HCT116 (cell line): ENCODE measurements around the gene TMPRSS11A.

ENCODE experiments used
- EZH2 ChIP-seq: fragments of 200-600 bp; sonication (generic); IDR thresholded peaks from 2 replicates; pipeline ENCODE4 v1.6.1; 2017; ENCODE audit warnings: antibody characterized with exemption, mixed run types
- POLR2AphosphoS5 ChIP-seq: IDR thresholded peaks from 2 replicates; pipeline ENCODE4 v1.6.1; 2011; ENCODE audit warnings: mild to moderate bottlenecking, low read depth, low read length, moderate library complexity
- TF ChIP-seq, protein P1 (sequence below), 3 experiments: fragments of 200-600 bp in 1 of 3; sonication (generic) in 1 of 3; IDR thresholded peaks in 2 of 3; conservative IDR thresholded peaks in 1 of 3; 2 replicates each; pipeline ENCODE4 v1.5.1; 2012 to 2017; ENCODE audit warnings: low read depth in 2 of 3, low read length in 2 of 3, antibody characterized with exemption in 1 of 3, borderline replicate concordance in 1 of 3, control low read depth in 1 of 3, mild to moderate bottlenecking in 1 of 3, mixed read lengths in 1 of 3, mixed run types in 1 of 3, moderate library complexity in 1 of 3; ENCODE audit not compliant: insufficient read depth in 1 of 3

DNA sequence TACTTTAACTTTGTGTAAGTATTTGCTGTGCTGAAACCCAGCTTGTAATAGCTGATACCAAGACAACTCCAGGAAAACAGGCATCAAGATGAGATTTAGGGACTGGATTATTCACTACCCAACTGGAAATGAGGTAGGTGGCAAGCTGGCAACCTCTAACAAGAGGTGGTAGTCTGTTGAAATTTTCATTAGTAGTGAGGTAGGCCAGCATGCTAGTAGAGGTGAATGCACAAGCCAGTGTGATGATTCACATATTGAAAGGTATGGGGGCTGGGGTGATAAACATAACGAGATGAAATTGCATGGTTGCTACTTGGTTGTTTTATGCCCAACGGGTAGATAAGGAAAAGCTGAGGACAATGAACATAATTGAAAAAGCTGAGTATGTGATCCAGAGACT is 71.0 kb downstream of the TMPRSS11A start:
- no peak for TF ChIP-seq EZH2
- TF ChIP-seq, protein P1, sequence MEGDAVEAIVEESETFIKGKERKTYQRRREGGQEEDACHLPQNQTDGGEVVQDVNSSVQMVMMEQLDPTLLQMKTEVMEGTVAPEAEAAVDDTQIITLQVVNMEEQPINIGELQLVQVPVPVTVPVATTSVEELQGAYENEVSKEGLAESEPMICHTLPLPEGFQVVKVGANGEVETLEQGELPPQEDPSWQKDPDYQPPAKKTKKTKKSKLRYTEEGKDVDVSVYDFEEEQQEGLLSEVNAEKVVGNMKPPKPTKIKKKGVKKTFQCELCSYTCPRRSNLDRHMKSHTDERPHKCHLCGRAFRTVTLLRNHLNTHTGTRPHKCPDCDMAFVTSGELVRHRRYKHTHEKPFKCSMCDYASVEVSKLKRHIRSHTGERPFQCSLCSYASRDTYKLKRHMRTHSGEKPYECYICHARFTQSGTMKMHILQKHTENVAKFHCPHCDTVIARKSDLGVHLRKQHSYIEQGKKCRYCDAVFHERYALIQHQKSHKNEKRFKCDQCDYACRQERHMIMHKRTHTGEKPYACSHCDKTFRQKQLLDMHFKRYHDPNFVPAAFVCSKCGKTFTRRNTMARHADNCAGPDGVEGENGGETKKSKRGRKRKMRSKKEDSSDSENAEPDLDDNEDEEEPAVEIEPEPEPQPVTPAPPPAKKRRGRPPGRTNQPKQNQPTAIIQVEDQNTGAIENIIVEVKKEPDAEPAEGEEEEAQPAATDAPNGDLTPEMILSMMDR (IDR thresholded peaks at IDR 0.05 in 2 of 3, conservative IDR thresholded peaks at IDR 0.05 in 1 of 3; ENCODE audit: borderline replicate concordance in 1 of 3, insufficient read depth in 1 of 3, low read depth in 2 of 3, low read length in 2 of 3) = no peak
- no peak for TF ChIP-seq POLR2AphosphoS5
